GM12872 (cell line): Measurements from ENCODE around the gene KRT14.

Experiments
- TF ChIP-seq, protein P1 (sequence below): IDR thresholded peaks from 3 replicates; pipeline ENCODE4 v1.5.1; 2011; ENCODE audit warnings: low read depth, mild to moderate bottlenecking, low read length, moderate library complexity; ENCODE audit not compliant: insufficient read depth

KRT14 gene

DNA sequence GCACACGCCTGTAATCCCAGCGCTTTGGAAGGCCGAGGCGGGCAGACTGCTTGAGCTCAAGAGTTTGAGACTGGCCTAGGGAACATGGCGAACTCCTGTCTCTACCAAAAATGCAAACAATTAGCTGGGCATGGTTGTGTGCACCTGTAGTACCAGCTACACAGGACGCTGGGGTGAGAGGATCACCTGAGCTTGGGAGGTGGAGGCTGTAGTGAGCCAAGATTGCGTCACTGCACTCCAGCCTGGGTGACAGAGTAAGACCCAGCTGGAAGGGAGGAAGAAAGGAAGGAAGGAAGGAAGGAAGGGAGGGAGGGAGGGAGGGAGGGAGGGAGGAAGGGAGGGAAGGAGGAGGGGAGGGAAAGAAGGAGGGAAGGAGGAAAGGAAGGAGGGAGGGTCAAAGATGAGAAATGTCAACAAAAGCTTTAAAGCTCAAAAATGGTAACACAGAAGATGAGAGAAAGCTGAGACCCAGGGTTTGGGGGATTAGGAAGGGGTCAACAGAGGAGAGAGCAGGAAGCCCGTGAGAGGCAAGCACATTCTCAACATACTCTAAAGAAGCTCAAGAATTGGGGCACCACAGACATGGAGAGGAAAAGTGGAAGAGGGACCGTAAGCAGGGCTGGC is 53.6 kb downstream of the KRT14 start:
- TF ChIP-seq, protein P1, sequence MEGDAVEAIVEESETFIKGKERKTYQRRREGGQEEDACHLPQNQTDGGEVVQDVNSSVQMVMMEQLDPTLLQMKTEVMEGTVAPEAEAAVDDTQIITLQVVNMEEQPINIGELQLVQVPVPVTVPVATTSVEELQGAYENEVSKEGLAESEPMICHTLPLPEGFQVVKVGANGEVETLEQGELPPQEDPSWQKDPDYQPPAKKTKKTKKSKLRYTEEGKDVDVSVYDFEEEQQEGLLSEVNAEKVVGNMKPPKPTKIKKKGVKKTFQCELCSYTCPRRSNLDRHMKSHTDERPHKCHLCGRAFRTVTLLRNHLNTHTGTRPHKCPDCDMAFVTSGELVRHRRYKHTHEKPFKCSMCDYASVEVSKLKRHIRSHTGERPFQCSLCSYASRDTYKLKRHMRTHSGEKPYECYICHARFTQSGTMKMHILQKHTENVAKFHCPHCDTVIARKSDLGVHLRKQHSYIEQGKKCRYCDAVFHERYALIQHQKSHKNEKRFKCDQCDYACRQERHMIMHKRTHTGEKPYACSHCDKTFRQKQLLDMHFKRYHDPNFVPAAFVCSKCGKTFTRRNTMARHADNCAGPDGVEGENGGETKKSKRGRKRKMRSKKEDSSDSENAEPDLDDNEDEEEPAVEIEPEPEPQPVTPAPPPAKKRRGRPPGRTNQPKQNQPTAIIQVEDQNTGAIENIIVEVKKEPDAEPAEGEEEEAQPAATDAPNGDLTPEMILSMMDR: no peak
